Measurements from ENCODE around the gene ACSF2.

ACSF2 gene

DNA sequence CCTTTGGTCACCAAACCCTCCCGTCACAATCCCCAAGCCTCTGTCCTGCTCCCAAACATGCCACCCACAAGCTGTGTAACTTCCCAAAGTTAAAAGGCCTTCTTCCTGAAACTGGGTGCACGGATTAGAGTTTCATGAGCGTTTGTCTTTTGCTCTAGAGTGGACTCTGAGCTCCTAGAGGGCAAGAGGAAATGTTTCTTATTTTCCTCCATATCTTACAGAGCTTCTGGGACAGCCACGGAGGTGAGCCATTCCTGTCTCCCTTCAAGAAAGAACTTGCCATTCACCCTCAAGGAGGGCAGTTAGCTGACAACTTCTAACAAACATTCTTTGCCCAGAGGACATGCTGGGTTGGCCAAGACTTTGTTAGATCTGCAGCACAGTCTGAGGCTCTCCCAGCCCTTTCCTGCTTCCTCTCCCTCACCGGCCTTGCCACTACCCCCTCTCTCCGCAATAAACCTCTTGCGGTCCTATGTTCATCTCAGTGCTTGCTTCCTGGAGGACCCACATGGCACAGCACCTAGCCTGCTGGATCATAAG is 79.6 kb downstream of the ACSF2 start:
- no peak for DNase-seq

GRCh38 chr17:50506298-50506697 is 80.3 kb downstream of the ACSF2 start:
- no peak for DNase-seq

- no peak for DNase-seq
These were observed 82.0 kb downstream of the ACSF2 start, which contains the start of gene MYCBPAP for GRCh38 chr17:50507871-50508572. TSS of gene MYCBPAP (plus strand) at chr17:50508439. CDS start at chr17:50508675, 236 bp downstream.

DNA sequence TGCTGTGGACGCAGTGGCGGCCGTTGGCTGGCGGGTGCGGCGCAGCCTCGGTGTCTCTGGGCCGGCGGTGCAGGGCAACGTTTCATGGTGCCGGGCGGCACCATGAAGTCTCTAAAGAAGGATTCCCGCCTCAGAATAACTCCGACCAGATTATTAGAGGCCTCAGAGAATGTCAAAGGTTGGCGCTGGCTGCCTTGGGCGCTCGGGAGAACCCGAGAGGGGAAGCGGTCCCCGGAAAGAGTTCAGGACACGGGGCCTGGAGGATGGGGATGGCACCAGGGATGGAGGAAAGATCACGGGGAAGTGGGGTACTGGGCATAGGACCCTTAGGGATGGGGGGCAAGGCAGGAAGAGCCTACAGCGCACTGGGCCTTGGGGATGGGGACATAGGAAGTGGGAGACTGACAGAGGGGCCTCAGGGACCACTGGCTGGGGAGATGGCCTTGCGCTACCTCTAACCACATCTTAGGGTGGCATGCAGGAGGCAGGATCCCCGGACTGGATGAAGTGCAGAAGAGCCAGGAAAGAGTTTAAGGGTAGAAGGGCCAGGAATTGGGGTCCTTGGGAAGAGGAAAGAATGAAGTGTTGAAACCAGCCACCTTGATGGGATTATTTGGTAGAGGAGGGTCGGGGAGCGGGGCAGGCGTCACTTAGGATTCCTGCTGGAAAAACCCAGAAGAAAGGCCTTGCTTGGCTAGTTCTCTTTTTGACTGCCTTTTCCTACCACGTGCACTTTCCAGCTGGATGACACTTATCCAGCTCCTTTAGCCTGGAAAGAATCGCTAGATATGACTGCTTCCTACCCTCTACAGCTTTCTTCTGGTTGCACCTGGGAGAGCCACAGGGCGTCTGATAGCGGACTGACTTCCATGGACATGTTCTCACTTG is 82.8 kb downstream of the ACSF2 start:
- no peak for DNase-seq

DNA sequence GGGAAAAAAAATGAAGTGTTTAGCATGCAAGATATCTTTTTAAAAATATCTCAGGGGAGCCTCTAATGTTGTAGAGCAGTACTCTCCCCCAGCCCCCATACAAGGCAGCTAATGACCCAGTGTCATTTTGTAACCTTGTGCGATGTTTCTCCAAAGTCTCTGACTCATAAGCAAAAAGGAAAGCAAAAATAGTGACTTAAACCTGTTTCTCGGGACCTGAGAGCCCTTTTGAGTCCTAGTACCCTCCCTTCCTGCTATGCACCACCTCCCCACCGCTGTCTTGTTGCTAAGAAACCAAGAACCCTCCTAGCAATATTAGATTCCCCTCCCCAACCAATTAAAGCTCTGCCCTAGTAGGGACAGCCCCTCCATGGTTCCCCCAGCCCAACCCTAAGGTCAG is 85.0 kb downstream of the ACSF2 start:
- no peak for DNase-seq

- no peak for DNase-seq
These were observed 87.5 kb downstream of the ACSF2 start for GRCh38 chr17:50513495-50513894.

DNA sequence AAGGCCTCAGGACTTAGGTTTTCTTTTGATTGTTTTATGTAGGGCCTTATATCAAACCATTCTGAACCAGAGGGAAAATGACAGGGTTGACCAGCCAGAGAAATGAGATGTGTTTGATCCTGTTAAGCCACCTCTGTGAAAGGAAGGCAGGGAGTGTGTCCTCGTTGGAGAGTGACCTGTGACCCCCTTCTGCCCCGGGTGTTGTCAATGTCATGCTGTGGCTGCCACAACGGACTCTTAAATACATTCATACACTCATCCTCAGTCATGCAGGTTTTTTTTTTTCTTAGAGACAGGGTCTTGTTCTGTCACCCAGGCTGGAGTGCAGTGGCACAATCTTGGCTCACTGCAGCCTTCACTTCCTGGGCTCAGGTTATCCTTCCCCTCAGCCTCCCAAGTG is 88.4 kb downstream of the ACSF2 start:
- no peak for DNase-seq

DNA sequence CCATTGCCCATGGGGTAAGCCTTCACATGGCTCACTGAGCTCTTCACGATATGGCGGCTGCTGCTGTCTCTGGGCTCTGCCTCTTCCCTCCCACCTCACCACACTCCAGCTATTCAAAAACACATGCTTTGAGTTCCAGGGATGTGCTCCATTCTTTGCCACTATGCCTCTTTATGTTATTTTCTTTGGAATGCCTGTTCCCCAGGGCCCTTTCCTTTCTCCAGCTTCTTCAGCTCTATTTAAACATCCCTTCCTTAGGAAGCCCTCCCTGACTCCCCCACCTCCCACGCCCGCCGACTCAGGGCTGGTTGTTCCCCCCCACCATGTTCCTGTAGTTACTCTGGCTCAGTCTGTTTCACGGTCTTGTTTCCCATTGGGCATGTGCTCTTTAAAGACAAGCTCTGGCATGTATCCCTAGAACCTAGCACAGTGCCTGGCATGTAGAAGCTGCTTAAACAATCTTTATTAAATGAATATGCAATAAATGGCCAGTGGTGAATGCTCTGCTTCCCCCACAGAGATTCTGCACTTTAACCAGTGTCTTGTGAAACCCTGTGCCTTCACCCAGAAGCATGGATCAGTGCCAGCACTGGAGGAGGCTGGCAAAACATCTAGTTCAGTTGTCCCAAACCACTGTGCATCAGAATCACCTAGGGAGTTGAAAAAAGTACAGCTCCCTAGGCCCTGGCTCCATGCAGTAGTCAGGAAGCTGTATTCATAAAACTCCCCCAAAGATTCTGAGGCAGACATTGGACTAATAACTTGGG is 89.1 kb downstream of the ACSF2 start:
- DNase-seq, result peak; percentile 9

- DNase-seq, result no peak
These were observed 91.0 kb downstream of the ACSF2 start for GRCh38 chr17:50517011-50517410.

GRCh38 chr17:50517504-50518383 is 91.7 kb downstream of the ACSF2 start:
- DNase-seq, result no peak

DNA sequence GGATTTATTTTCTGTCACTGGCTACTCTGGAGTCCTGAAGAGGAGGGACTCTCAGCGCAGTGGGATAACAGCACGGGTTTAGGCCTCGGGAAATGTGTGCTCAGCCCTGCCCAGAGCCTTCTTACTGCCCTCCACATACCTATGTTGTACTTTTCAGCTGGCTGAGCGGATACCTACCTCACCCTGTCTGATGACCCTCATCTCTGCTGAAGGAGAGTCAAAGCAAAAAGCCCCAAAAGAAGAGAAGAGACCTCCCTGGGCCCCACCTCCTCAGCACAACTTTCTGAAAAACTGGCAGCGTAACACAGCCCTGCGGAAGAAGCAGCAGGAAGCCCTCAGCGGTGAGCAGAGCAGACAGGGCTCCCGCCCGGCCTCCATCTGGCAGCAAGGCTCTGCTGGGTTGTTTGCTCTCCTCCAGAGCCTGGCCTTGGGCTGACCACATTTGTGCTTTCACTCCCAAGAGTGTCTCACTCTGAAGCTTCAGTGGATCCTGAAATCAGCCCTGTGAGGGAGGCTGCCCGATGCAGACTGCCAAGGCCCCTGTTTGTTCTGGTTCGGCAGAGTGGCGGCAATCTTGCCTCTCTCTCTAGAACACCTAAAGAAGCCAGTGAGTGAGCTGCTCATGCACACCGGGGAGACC is 92.5 kb downstream of the ACSF2 start:
- DNase-seq, result peak; percentile 46

- DNase-seq, result peak; percentile 23
These were observed 93.3 kb downstream of the ACSF2 start for GRCh38 chr17:50519141-50519834.

DNA sequence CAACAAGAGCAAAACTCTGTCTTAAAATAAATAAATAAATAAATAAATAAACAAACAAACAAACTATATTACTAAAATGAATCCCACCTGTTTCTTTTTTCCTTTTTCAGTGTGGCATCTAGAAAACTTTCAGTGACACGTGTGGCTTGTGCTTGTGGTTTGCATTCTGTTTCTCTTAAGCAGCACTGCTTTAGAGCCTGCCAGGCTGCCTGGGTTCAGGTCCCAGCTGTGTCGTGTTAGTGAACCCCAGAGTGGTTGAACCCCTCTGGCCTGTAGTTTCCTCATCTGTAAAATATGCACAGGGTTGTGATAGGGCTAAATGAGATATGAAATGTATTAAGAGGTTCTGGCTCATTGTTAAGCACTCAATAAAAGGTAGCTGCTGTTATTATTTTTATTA is 94.5 kb downstream of the ACSF2 start:
- DNase-seq, result no peak

- DNase-seq, result no peak
These were observed 95.5 kb downstream of the ACSF2 start for GRCh38 chr17:50521514-50521913.

DNA sequence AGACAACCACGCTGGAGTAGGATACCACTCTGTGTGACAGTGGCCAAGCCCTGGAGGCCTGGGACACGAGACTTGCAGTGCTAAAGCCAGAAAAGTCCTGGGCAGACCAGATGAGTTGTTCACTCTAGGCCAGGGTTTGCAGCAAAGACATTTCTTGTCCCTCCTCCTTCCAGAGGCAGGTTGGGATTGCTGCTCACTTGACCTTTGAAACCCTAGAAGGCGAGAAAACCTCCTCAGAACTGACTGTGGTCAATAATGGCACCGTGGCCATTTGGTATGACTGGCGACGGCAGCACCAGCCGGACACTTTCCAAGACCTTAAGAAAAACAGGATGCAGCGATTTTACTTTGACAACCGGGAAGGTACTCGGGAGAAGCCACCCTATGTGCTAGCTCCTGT is 96.7 kb downstream of the ACSF2 start:
- DNase-seq, result no peak

DNA sequence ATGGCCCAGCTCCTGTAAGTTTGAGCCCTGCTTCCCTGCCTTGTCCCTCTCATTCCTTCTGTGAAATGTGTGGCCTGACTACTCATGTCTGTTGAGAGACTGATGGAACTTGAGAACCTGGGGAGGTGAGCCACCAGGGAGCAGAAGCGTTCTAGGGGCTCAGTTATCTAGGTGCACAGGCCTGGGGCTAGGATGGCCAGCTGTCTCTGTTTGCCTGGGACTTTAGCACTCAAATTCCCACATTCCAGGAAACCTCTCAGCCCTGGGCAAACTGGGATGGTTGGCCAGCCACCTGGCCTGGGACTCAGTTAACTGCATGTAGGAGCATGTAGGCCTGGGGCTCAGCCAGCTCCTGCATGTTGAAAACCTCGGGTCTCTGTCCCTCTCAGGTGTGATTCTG is 97.2 kb downstream of the ACSF2 start:
- peak; percentile 47 for DNase-seq

All from NCI-H2171 treated with DMSO at 0.1 percent for 48 hours (cell line).